ENCODE results near the gene FAM20C.

Gene FAM20C

DNA sequence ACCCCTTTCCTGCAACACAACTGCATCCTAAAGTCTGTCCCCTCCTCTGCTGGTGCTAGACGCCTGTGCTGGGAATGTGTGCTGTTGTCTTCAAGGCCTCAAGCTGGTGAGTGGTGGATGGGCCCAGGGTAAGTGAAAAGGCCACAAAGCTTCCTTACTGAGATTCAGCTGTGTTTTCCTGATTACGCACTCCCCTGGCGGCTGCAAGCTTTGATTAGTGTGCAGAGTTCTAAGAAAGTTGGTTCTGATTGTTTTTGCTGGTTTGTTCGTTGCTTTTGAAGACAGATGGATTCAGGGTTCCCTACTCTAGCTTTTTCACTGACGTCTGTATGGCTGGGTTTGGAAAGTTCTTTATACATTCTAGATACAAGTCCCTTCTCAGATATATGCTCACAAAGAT lies 85.7 kb downstream of the FAM20C start:
- no peak for DNase-seq

DNA sequence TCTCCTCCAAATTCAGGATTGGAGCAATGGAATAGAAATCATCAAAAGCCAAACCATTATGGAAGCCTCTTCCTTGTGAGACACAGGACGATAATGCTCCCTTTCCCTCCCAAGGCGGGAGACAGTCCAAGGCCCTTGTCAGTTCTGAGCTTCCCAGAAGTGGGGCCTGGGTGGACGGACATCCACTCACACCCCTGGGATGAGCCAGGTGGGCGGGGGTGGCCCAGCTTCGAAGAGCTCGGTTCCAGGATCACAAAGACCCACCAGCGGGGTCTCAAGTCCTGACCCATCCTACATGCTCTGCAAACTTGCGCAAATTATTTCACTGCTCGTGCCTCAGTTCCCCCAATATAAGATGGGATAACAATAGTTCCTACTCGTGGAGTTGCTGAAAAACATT lies 87.5 kb downstream of the FAM20C start:
- no peak for DNase-seq

DNA sequence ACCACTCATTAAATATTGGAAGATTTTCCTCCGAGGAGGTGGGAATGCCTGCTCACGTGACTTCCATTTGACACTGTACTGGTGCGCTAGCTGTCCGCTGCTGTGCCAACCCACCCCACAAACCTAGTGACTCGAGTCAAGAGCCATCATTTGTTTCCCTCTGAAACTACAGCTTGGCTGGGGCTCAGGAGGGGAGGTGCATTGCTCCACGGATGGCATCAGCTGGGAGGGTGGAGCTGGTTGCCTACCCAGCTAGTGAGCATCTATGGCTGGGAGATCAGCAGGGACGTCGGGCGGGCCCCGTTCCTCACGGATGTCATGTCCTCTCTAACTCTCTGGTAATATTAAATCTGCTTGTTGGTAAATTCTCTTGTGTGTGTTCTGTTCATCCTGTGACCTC lies 88.1 kb downstream of the FAM20C start:
- DNase-seq: no peak

DNA sequence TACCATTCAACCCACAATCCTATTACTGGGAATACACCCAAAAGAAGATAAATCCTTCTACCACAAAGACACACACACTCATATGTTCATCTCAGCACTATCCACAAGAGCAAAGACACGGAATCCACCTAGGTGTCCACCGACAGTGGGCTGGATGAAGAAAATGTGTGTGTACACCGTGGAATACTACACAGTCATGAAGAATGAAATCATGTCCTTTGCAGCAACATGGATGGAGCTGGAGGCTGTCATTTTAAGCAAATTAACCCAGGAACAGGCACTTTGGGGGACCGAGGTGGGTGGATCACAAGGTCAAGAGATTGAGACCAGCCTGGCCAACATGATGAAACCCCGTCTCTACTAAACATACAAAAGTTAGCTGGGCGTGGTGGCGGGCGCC lies 89.3 kb downstream of the FAM20C start:
- no peak for DNase-seq

DNA sequence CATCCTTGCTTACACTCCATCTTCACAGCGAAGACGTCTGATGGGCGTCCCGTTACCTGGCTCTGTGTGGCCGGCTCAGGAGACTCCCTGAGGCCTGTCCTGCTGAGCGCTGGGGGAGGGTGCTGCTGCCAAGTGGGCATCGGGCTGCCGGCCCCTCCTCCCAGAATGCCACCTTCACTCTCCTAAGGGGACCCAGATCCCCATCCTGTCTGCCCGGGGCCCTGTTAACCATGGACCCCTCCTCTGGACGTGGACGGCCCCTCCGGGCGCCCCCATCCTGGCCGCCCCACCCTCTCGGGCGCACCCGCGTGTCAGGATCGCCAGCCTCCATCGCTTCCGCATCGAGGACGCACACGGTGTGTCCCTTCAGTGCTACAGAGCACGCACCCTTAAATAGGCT lies 90.2 kb downstream of the FAM20C start:
- no peak for DNase-seq

DNA sequence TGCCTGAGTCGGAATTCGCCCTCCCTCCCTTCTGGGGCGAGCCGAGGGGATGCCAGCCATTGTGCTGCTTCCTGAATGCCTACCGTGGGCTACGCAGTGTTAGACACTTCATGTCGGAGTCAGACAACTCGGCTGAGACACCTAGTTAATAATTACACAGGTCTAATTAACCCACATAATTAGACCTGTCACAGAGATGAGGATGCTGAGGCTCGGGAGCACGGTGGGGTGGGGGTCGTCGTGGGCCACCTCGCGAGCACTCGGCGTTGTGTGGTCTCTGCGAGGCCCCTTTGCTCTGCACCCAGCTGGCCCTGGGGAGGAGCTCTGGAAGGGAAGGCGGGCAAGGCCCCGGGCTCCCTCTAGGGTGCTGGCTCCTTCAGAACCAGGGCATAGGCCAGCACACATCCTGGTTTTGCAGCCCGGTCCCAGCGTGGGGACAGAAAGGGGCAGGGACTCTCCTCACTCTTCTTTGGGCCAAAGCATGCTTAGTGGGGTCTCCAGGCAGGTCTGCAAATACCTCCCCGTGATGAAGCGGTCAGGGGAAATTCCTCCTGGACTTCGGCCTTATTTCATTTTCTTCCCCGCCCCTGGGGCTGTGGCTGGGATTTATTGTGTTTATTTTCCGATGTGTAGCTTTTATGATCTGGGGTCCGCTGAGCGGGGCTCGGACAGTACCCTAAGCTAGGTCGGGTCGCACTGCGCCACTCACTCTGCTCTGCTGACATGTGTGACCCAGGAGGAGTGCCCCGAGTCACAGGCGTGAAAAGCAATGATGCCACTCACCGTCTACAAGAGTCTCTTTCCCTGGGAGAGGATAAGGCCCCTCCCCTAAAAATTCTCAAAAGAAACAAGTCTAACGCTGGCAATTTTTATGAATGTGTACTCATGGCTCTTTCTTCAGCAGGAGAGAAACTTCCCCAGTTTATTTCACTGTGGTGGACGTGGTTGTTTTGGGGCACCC lies 92.7 kb downstream of the FAM20C start:
- no peak for DNase-seq

DNA sequence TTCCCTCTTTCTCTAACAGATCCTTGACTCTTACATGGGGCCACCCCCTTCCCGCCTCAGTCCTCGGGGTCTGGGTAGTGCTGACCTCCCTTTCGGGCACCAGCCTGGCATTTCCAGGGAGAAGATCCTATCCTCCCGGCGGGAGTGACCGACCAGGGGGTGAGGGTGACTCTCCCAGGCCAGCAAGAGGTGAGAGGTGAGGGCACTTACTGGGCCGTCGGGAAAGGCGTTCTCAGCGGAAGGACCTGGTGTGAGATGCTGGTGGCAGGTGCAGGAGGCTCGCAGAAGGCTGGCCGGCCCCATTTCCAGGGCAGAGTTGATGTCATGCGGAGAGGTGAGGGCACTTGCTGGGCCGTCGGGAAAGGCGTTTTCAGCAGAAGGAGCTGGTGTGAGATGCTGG lies 93.4 kb downstream of the FAM20C start:
- DNase-seq: no peak

DNA sequence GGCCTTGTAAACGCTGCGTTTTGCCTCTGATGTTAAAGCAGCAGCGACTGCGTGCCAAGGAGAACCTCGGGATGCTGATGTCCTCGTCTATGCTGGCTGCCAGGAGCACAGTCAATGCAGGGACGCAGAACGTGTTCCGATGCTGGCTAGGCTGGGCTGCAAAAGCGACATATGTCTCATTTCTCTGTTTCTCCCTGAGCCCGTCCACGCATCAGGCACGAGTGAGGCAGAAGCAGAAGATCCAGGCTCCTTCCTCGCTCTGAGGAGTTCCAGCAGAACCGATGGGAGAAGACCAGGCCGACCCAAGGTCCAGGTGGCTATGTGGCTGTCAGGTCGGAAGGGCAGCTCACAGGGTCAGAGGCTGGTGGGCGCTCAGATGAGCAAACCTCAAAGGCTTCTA lies 93.9 kb downstream of the FAM20C start:
- DNase-seq: no peak

DNA sequence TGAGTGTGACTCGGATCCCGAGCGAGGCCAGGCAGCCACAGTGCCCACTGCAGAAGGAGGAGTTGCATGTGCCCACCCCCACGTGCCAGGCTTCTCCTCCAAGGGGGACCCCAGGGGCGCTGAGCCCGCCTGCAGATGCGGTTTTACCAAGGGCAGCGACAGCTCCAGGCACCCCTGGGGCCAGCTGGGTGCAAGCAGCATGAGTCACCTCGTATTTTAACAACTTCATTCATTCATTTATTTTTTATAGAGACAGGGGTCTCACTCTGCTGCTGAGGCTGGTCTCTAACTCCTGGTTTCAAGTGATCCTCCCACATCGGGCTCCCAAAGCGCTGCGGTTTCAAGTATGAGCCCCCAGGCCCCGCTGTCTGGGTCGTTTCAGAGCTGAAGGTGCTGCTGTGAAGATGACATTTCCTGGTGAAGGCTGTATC lies 96.3 kb downstream of the FAM20C start:
- DNase-seq: no peak

DNA sequence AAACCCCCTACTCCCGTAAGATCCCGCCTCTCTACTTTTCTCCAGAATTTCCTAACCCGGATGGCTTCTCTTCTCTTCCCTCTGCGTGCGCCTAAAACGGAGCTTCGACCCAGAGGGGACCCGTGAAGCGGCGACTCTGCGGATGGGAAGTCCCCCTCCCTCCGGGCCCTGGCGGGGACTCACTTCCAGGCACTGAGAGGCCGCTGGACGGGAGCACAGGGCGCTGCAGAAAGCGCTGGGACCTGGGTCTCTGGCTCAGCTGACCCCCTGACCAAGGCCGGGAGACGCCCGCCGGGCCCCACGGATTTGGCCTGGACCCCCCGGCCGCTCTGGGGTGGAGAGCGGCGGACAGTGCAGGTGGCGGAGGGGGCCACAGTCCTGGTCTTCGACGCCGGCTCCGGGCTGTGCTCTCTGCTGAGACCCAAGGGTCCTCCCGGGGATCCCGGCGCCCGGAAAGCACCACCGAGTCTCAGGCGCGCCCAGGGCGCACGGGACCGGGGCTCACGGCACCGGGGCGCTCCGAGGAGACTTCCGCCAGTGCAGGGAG lies 96.9 kb downstream of the FAM20C start:
- no peak for DNase-seq

DNA sequence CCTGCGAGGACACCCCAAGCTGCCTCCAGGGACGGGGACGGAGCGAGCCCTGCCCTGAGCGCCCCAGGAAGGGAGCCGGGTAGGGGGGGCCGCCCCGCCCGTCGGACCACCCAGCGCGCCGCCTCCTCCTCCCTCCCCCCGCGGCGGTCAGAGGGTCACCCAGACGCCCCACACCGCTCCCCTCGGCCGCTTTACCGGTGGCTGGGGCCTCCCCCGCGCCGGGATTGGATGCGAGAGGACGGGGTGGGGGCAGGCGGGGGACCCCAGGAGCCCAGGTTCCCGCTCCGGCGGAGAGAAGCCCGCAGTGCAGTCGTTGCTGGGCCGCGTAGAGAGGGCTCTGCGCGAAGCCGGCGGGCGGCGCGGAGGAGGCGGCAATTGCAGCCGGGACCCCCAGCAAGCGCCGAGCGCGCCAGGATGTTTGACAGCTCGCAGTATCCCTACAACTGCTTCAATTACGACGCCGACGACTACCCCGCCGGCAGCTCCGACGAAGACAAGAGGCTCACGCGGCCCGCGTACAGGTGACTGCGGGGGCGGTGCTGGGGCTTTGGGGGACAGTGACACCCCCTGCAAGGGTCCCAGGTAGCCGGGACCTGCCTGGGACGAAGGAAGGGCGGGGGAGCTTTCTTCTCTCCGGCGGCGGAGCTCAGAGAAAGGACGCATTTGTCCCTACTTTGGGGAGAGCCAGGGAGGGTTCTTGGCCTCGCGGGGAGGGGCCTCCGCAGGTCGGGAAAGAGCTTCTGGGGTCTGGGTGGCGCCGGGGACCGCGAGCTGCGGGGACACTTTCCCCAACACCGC lies 97.6 kb downstream of the FAM20C start, which contains the start of gene FOXL3:
Gene FOXL3 (plus strand): TSS at position 415 of the 798 bp plus-strand sequence. CDS start 0 bp downstream, at position 415.
- DNase-seq: no peak

DNA sequence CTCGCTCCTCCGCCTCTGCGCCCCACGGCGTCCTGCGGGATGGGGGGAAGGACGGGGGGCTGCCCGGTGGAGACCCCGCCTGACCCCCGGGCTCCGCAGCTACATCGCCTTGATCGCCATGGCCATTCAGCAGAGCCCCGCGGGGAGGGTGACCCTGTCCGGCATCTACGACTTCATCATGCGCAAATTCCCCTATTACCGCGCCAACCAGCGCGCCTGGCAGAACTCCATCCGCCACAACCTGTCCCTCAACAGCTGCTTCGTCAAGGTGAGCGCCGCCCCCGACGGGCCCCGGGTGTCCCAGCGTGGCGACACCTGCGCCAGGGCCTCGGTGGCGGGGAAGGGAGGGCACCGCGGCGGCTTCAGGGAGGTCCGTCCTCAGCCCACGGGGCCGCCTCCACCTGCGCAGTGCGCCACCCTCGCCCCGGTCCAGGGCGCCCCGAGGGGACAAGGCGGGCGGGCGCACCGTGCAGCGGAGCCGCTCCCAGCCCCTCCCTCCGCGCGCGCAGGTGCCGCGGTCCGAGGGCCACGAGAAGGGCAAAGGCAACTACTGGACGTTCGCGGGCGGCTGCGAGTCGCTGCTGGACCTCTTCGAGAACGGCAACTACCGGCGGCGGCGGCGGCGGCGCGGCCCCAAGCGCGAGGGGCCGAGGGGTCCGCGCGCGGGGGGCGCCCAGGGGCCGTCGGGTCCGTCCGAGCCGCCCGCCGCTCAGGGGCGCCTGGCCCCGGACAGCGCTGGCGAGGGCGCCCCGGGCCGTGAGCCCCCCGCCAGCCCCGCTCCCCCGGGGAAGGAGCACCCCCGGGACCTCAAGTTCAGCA lies 98.4 kb downstream of the FAM20C start:
- no peak for DNase-seq

DNA sequence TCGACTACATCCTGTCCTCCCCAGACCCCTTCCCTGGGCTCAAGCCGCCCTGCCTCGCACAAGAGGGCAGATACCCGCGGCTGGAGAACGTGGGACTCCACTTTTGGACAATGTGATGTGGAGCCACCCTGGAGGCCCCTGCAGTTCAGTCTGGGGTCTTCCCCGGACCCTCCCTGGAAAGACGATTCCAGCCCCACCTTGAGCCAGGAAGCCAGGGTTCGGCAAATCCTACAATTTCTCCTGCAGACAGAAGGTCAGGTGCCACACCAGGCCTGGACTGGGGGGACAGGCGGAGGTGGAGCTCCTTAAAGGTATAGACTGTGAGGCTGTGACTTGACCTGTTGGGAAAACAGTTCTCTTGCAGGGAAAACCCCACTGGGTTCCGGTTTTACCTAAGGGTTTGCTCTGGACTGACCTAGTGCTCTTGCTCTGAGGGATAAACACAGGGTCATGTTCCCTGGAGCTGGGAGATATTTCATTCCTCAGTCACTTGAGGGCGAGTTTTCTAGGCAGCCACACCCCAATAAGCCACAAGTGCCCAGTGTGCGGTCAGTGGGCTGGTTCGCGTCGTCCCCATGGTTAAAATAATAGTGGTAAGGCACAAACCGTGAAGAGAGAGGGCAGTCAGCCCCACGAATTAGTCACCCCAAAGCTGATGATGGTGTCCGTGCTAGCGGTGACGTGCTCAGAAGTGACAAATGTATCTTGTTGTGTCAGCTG lies 99.2 kb downstream of the FAM20C start:
- no peak for DNase-seq

DNA sequence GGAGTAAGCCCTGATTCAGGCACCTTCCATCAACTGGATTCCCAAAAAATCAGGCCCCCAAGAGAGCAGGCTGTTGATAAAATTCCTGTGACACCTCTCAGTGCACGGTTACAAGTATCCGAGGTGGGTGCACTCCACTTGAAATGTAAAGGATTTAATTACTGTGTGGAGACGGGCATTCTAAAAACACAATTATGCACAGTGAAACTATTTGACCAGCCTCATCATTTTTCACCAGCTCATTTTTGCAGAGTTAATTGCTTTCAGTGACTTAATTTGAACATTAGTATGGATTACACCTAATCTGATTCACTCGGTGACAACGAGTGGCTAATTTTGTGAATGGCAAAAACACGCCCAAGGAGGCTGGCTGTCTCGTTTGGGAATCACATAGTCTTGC lies 99.9 kb downstream of the FAM20C start:
- no peak for DNase-seq

DNA sequence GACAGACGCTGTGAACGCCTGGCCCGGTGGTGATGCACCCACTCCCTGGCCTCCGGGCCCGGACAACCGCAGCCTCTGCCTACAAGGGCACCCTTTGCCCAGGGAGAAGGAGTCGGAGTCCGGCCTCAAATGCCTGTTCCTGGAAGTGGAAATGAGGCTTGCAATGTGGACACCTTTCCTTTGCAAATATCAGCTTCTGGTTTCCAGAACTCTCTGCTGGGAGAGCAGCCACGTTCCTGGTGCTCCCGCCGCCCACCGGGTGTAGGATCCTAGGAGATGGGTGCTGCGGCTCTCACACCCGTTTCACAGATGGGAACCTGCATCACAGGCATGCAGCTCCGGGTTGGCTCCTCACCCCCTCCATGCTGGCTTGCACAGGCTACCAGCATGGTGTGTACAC lies 100.5 kb downstream of the FAM20C start:
- no peak for DNase-seq

DNA sequence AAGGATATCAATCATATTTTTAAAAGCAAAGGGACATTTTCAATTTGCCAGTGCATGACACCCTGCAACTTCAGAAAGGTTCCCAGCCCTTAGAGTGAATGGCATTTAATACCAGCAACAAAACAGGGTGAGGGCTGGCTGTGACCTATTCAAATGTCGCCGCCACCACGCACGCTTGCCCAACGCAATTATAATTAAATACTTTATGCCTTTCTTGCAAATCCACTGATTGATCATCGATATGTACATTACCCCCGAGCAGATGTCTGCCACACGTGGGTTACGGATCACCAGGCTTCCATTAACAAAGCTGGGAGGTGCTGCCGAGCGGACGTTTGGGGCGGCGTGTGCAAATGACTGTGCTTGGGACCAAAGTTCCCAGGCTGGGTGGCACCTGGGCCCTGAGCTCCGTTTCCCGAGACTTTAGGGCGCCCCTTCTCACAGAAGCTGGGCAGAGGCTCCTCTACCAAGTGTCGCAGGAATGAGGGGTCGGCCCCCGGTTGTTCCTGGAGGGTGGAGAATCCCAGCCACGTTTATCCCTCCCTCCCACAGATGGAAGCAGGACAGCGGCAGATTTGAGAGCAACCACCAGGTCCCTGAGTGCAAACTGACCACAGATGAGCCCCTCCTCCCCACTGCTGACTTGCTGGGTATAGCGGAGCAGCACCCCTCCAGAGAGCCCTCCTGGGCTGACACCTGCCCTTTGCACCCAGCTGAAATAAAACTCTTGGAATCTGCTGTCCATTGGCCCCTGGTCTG lies 101.5 kb downstream of the FAM20C start:
- DNase-seq: no peak

DNA sequence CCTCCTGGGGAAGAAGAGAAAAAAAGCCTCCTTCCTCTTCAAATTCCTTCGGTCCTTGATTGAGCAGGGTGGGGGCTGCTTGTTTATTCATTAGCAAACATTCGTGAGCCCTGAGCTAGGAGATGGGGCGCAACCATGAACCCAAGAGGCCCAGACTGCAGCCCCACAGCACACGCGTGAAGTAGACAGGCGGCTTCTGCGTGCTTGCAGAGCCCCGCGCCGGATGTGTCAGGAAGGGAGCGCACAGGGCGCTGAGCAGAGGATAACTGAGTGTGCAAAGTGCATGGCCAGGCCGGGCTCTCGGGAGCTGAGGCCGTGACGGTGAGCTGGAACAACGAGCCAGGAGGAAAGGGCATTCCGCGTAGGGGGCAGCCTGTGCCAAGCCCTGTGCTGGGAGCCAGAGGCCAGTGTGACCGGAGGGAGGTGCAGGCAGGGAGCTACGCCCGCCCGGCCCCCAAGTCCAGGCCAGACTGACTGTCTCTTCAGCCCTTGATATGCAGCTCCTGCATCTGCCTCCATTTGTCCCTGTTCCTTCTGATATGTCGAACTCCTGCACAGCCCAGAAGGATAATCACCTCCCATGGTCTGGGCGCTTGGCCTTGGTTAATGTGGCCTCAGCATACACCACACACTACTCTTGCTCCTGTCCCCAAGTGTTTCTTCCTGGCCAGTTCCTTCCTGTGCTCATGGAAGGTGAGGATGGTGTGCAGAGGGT lies 102.2 kb downstream of the FAM20C start:
- DNase-seq: no peak

DNA sequence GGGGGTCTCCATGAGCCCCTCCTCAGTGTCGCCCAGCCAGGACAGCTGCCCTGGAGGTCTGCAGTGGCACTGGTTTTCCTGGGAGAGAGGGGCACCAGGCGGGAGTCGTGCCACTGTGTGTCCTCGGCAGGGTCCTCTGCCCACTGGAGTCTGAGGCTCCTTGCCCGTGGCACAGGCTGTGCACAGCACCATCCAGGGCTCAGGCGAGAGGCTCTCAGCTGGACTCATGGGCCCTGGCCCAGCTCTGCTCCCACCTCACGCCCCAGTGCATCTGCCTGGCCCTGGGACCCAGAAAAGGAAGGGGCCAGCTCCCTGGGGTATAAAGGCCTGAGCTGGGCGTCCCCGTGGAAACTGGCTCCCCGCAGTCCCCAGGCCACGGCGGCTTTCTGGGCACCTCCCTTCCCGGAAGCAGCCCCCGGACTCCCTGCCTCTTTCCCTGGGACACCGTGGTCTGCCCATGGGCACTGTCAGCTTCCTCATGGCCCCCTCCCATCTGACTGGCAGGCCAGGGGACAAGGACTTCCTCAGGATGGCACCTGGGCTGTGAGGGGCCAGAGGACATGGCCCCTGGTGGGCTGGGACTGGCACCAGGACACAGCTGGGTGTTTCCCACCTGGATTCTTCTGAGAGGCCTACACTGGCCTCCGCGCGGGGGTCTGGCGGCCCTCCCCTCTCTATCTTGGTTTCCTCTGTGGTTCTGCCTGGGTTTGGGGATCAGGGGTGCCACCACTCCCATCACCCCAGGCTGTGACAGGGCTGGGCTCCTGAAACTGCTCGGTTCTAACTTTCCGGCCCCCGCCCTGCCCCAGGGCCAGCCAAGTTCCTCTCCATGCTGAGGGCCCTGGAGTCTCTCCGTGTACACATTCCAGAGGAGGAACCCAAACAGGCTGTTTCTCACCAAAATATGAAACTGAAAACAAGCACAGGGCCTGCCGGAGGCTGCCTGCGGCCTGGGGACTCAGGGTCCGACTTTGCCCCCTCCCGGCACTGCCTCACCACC lies 103.1 kb downstream of the FAM20C start:
- no peak for DNase-seq

DNA sequence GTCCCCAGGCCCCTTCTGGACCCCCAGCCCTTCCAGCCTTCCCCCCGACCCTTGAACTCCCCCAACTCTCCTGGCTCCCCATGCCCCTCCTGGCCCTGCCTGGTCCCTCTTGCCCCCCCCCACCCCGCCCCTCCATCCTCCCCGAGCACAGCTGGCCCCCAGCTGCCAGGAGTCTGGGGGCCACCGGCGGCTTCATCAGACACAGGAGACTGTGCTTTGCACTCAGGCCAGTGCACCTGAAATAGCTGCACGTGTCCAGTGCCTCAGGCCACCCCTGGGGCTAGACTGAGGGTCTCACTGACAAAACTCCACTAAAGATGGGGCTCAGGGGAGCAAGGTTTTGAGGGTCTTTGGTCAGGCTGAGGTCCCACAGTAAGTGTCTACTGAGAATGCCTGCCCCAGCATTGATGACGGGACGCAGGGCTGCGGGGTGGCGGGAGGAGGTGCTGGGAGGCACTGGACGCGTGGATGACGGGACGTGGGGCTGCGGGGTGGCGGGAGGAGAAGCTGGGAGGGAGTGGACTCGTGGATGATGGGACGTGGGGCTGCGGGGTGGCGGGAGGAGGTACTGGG lies 104.1 kb downstream of the FAM20C start:
- DNase-seq: no peak

Measured in activated gamma-delta T cell treated with Interleukin-2 at 50 U/mL for 16 hours (primary cell).